Keratinocyte (primary cell): Measurements from ENCODE around the gene LCN10. TPM values are rescaled to one million over a fixed set of nuclear protein-coding genes. Genes with fewer than 3 reads are reported as not detected.

Experiments used
- DNase-seq: peaks from one replicate; pipeline ENCODE4 v3.0.0-alpha.2; 2011; ENCODE audit warnings: low read depth, missing footprints, low spot score
- FAIRE-seq: peaks from 2 replicates; lab custom pipeline; 2011; peaks lifted over from hg19 to GRCh38; lab: Jason Lieb, UNC
- H2AFZ ChIP-seq: 2 replicates; pipeline ENCODE4 v1.6.0; 2012; ENCODE audit warnings: low read length, control low read depth, inconsistent platforms; ENCODE audit not compliant: control insufficient read depth
- H3K27ac ChIP-seq: 2 replicates; pipeline ENCODE4 v1.5.1; 2011; ENCODE audit warnings: low read length; ENCODE audit not compliant: control insufficient read depth, insufficient read depth
- H3K27me3 ChIP-seq: 3 replicates; pipeline ENCODE4 v1.6.0; 2011; ENCODE audit warnings: low read length; ENCODE audit not compliant: control insufficient read depth, insufficient read depth; ENCODE audit errors: extremely low read depth
- H3K36me3 ChIP-seq, 2 experiments: 2 replicates in 1 of 2; 3 replicates in 1 of 2; pipeline ENCODE4 v1.5.1; 2011; ENCODE audit warnings: low read length in 2 of 2, mild to moderate bottlenecking in 1 of 2; ENCODE audit not compliant: control insufficient read depth in 2 of 2, insufficient read depth in 2 of 2; ENCODE audit errors: extremely low read depth in 1 of 2
- H3K4me1 ChIP-seq: 3 replicates; pipeline ENCODE4 v1.5.1; 2011; ENCODE audit warnings: low read length; ENCODE audit not compliant: control insufficient read depth, insufficient read depth; ENCODE audit errors: extremely low read depth
- H3K4me2 ChIP-seq: 3 replicates; pipeline ENCODE4 v1.6.0; 2011; ENCODE audit warnings: low read depth, low read length; ENCODE audit not compliant: control insufficient read depth, insufficient read depth; ENCODE audit errors: extremely low read depth
- H3K4me3 ChIP-seq, 3 experiments: fragments of 200-600 bp in 1 of 3; sonication (generic) in 1 of 3; 2 replicates in 2 of 3; 3 replicates in 1 of 3; pipeline ENCODE4 v1.5.1; 2011 to 2016; ENCODE audit warnings: low read length in 3 of 3, mild to moderate bottlenecking in 3 of 3, control low read depth in 2 of 3, inconsistent platforms in 1 of 3, low read depth in 1 of 3, mixed read lengths in 1 of 3, mixed run types in 1 of 3, moderate library complexity in 1 of 3; ENCODE audit not compliant: control insufficient read depth in 2 of 3, insufficient read depth in 2 of 3; ENCODE audit errors: extremely low read depth in 1 of 3
- H3K79me2 ChIP-seq: 2 replicates; pipeline ENCODE4 v1.6.0; 2012; ENCODE audit warnings: low read length; ENCODE audit not compliant: control insufficient read depth, insufficient read depth
- H3K9ac ChIP-seq: 3 replicates; pipeline ENCODE4 v1.6.0; 2011; ENCODE audit warnings: low read length; ENCODE audit not compliant: control insufficient read depth, insufficient read depth; ENCODE audit errors: extremely low read depth
- H3K9me1 ChIP-seq: 3 replicates; pipeline ENCODE4 v1.6.0; 2011; ENCODE audit warnings: low read length; ENCODE audit not compliant: control insufficient read depth, insufficient read depth; ENCODE audit errors: extremely low read depth
- H3K9me3 ChIP-seq: 2 replicates; pipeline ENCODE4 v1.5.1; 2012; ENCODE audit warnings: low read depth, low read length; ENCODE audit not compliant: control insufficient read depth
- H4K20me1 ChIP-seq: 3 replicates; pipeline ENCODE4 v1.6.0; 2011; ENCODE audit warnings: low read length; ENCODE audit not compliant: control insufficient read depth, insufficient read depth; ENCODE audit errors: extremely low read depth
- EZH2 ChIP-seq: IDR thresholded peaks from one replicate; pipeline ENCODE4 v1.6.1; 2012; ENCODE audit warnings: inconsistent platforms, mild to moderate bottlenecking, low read length, moderate library complexity
- dilution Hi-C: fragments of 300-500 bp; cut with MboI; formaldehyde crosslinking; loops from one replicate; pipeline ENCODE4 v1.7.0; 2020; ENCODE audit warnings: low sequenced_read_pairs; ENCODE audit not compliant: extremely low pct_ligation_motif_present
- polyA plus RNA-seq, 5 experiments: library from polyadenylated mRNA; depleted of rRNA in 3 of 5; stranded (reverse) in 3 of 5; stranded (forward) in 1 of 5; unstranded in 1 of 5; fragments of >200 nt; gene quantifications; 1 replicate in 1 of 5; 2 replicates in 3 of 5; 3 replicates in 1 of 5; pipeline versions ENCODE4 v1.2.1 to v1.2.3, GENCODE V29; 2011 to 2012; ENCODE audit warnings: missing spikeins in 2 of 5, low read depth in 1 of 5, low replicate concordance in 1 of 5
- TF ChIP-seq, protein P1 (sequence below), 3 experiments: IDR thresholded peaks in 1 of 3; conservative IDR thresholded peaks in 1 of 3; optimal IDR thresholded peaks in 1 of 3; 2 replicates in 2 of 3; 3 replicates in 1 of 3; pipeline versions ENCODE3 to v1.5.1; 2011; ENCODE audit warnings: low read length in 3 of 3, mild to moderate bottlenecking in 3 of 3, moderate library complexity in 2 of 3, control low read depth in 1 of 3, inconsistent platforms in 1 of 3; ENCODE audit not compliant: insufficient read depth in 2 of 3; ENCODE audit errors: extremely low read depth in 1 of 3

Gene LCN10
- polyA plus RNA-seq, 1 donor (not counting 4 experiments of a cell fraction or from before 2014, with no cell fraction given) = not detected

DNA sequence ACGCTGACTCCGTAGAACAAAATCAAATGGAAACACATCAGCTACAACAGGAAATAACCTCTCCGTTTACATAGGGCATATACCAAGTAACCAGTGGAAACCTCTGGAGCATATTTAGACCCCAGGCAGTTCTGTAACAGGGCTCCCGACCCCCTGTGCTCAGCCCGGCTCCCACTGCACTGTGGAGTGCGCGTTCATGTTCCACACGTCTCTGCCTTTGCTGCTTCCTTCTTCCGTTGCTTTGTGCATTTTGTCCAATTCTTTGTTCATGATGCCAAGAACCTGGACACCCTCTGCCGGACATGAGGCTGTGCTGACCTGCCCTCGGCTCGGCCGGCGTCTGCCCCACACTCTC is 49.6 kb downstream of the LCN10 start:
- TF ChIP-seq EZH2 = no peak
- TF ChIP-seq, protein P1, sequence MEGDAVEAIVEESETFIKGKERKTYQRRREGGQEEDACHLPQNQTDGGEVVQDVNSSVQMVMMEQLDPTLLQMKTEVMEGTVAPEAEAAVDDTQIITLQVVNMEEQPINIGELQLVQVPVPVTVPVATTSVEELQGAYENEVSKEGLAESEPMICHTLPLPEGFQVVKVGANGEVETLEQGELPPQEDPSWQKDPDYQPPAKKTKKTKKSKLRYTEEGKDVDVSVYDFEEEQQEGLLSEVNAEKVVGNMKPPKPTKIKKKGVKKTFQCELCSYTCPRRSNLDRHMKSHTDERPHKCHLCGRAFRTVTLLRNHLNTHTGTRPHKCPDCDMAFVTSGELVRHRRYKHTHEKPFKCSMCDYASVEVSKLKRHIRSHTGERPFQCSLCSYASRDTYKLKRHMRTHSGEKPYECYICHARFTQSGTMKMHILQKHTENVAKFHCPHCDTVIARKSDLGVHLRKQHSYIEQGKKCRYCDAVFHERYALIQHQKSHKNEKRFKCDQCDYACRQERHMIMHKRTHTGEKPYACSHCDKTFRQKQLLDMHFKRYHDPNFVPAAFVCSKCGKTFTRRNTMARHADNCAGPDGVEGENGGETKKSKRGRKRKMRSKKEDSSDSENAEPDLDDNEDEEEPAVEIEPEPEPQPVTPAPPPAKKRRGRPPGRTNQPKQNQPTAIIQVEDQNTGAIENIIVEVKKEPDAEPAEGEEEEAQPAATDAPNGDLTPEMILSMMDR (optimal IDR thresholded peaks at IDR 0.05 in 1 of 3, IDR thresholded peaks at IDR 0.05 in 1 of 3, conservative IDR thresholded peaks at IDR 0.05 in 1 of 3; ENCODE audit: extremely low read depth in 1 of 3, insufficient read depth in 2 of 3, low read length in 3 of 3) = no peak
- H3K4me2 ChIP-seq = peak overlapping the region; percentile 54
- peak; percentile 60 for FAIRE-seq
- no peak overlapping the region for H3K4me3 ChIP-seq
- peaks cover 14% of the 10 kb centered on the region for H3K27me3 ChIP-seq
- H2AFZ ChIP-seq = no peak overlapping the region
- H3K9me1 ChIP-seq = no peaks in the 10 kb centered on the region
- no peaks in the 10 kb centered on the region for H3K79me2 ChIP-seq
- dilution Hi-C loops = no loop called here
- H3K27ac ChIP-seq = no peak overlapping the region
- H3K9ac ChIP-seq = no peak overlapping the region
- peaks cover 17% of the 10 kb centered on the region for H3K4me1 ChIP-seq
- no peaks in the 10 kb centered on the region for H3K36me3 ChIP-seq
- H4K20me1 ChIP-seq = peaks cover 5% of the 10 kb centered on the region
- no peak for DNase-seq
- H3K9me3 ChIP-seq = no peaks in the 10 kb centered on the region

DNA sequence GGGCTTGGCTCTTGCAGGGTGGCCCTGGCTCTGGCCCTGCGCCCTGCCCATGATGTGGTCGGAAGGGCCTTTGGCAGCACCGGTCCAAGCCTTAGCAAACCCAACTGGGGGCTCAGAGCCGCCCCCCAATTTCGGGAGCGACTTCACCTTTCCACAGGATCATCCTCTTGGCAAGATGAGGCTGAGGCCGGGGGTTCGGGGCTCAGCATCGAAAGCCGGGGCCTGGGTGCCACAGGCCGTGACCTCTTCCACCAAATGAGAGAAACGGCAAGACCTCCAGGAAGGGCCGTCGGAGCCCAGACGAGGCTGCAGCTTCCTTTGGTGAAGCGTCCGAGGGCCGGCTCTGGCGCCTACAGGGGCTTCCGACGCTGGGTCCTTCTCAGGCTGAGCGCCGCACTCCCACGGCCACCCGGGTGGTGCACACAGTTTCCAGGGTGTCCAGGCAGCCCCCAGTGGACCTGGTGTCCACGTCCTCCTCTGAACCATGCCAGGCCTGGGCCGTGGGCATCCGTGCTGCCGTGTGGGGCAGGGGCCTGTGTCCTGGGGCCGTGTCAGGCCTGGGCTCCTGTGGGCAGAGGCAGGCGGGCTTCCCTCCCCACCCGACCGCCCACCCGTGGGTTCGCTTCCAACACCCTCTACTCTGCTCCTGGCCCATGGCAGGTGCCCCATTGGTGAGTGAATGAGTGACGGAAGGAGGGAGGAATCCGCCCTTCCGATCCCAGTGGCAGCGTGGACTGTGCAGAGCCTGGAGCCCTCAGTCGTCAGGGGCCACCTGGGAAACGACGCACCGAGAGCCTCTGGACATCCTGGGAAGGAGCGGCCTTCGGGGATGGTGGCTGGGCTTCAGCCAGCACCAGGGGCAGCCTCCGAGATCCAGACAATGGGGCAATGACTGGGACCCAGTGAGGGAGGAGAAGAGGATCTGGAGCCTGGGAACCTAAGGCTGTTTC is 50.3 kb downstream of the LCN10 start:
- FAIRE-seq = no peak
- H3K4me1 ChIP-seq = peaks cover 17% of the 10 kb centered on the region
- dilution Hi-C loops = no loop called here

More for the DNA sequence above, 50.3 kb downstream of the LCN10 start:
- no peaks in the 10 kb centered on the region for H3K79me2 ChIP-seq
- H3K9ac ChIP-seq = no peak overlapping the region
- peaks cover 5% of the 10 kb centered on the region for H4K20me1 ChIP-seq
- H3K4me3 ChIP-seq = no peak overlapping the region
- no peak for DNase-seq
- H3K4me2 ChIP-seq = no peak overlapping the region
- H3K9me1 ChIP-seq = no peaks in the 10 kb centered on the region
- no peaks in the 10 kb centered on the region for H3K9me3 ChIP-seq
- no peak overlapping the region for H3K27ac ChIP-seq
- no peaks in the 10 kb centered on the region for H3K36me3 ChIP-seq
- H3K27me3 ChIP-seq = peaks cover 14% of the 10 kb centered on the region
- H2AFZ ChIP-seq = no peak overlapping the region
- TF ChIP-seq EZH2 = no peak
- TF ChIP-seq, protein P1 (optimal IDR thresholded peaks at IDR 0.05 in 1 of 3, IDR thresholded peaks at IDR 0.05 in 1 of 3, conservative IDR thresholded peaks at IDR 0.05 in 1 of 3; ENCODE audit: extremely low read depth in 1 of 3, insufficient read depth in 2 of 3, low read length in 3 of 3) = no peak
